ENCODE data around the gene NRSN1. TPM values are rescaled to one million over a fixed set of nuclear protein-coding genes. Genes with fewer than 3 reads are reported as not detected.

The NRSN1 gene
- total RNA-seq, 2 experiments from 2014 or later: not detected

- H3K9me2 ChIP-seq (ENCODE audit: insufficient read depth, low read length): no peaks in the 10 kb centered on the region
- no peak for DNase-seq (ENCODE audit: low spot score)
- H4K20me1 ChIP-seq (ENCODE audit: insufficient read depth, low read length): no peaks in the 10 kb centered on the region
- H2AFZ ChIP-seq (ENCODE audit: low read length): no peak overlapping the region
- H3K4me2 ChIP-seq (ENCODE audit: low read length): no peak overlapping the region
- TF ChIP-seq CTCF (conservative IDR thresholded peaks at IDR 0.05; ENCODE audit: low read length): no peak
- no peak for TF ChIP-seq EZH2phosphoT487 (IDR thresholded peaks at IDR 0.05; ENCODE audit: borderline replicate concordance, low read depth, low read length)
- intact Hi-C loops (cut with micrococcal nuclease; ENCODE audit: unreplicated experiment): no loop called here
- no peaks in the 10 kb centered on the region for H3K79me2 ChIP-seq (ENCODE audit: insufficient read depth, low read depth, low read length)
- no TSS peak for BruUV-seq (replicated peaks)
- ChIA-PET CTCF (ENCODE audit: unreplicated experiment) (no interaction called here), POLR2A (interaction anchor here (0.7 kb wide), 1 partner anchor 19 kb away, joined by 3 read pairs; no protein-coding TSS in a partner anchor)
- no peaks in the 10 kb centered on the region for H3K4me1 ChIP-seq (ENCODE audit: insufficient read depth, low read length, poor library complexity, severe bottlenecking)
- no peaks in the 10 kb centered on the region for H3K36me3 ChIP-seq (ENCODE audit: insufficient read depth, low read length)
- H3K4me3 ChIP-seq (ENCODE audit: low read depth, low read length, poor library complexity, severe bottlenecking): no peak overlapping the region
- H3K27ac ChIP-seq (ENCODE audit: low read depth, low read length, poor library complexity, severe bottlenecking): no peak overlapping the region
- H3K9me3 ChIP-seq (ENCODE audit: low read length): no peaks in the 10 kb centered on the region
These were observed 25.3 kb upstream of the NRSN1 start for GRCh38 chr6:24100770-24101155.

GRCh38 chr6:24105191-24105590 lies 20.8 kb upstream of the NRSN1 start:
- Histone ChIP-seq H3K79me2 (ENCODE audit: insufficient read depth, low read depth, low read length) (no peaks in the 10 kb centered on the region), H4K20me1 (ENCODE audit: insufficient read depth, low read length) (no peaks in the 10 kb centered on the region), H3K9me3 (ENCODE audit: low read length) (no peaks in the 10 kb centered on the region), H3K9me2 (ENCODE audit: insufficient read depth, low read length) (no peaks in the 10 kb centered on the region), H2AFZ (ENCODE audit: low read length) (no peak overlapping the region), H3K4me1 (ENCODE audit: insufficient read depth, low read length, poor library complexity, severe bottlenecking) (no peaks in the 10 kb centered on the region), H3K27ac (ENCODE audit: low read depth, low read length, poor library complexity, severe bottlenecking) (no peak overlapping the region), H3K4me3 (ENCODE audit: low read depth, low read length, poor library complexity, severe bottlenecking) (no peak overlapping the region), H3K4me2 (ENCODE audit: low read length) (no peak overlapping the region), H3K36me3 (ENCODE audit: insufficient read depth, low read length) (no peaks in the 10 kb centered on the region)
- ChIA-PET POLR2A (interaction anchor here (0.6 kb wide), 1 partner anchor 1760 kb away, joined by 3 read pairs; no protein-coding TSS in a partner anchor), CTCF (ENCODE audit: unreplicated experiment) (no interaction called here)
- DNase-seq (ENCODE audit: low spot score): no peak
- TF ChIP-seq CTCF (conservative IDR thresholded peaks at IDR 0.05; ENCODE audit: low read length): no peak
- TF ChIP-seq EZH2phosphoT487 (IDR thresholded peaks at IDR 0.05; ENCODE audit: borderline replicate concordance, low read depth, low read length): no peak
- BruUV-seq (replicated peaks): no TSS peak
- intact Hi-C loops (cut with micrococcal nuclease; ENCODE audit: unreplicated experiment): no loop called here

GRCh38 chr6:24106291-24106690 lies 19.7 kb upstream of the NRSN1 start:
- H3K4me3 ChIP-seq (ENCODE audit: low read depth, low read length, poor library complexity, severe bottlenecking): no peak overlapping the region
- BruUV-seq (replicated peaks): no TSS peak
- H3K36me3 ChIP-seq (ENCODE audit: insufficient read depth, low read length): no peaks in the 10 kb centered on the region
- no peak overlapping the region for H2AFZ ChIP-seq (ENCODE audit: low read length)
- no peak overlapping the region for H3K27ac ChIP-seq (ENCODE audit: low read depth, low read length, poor library complexity, severe bottlenecking)
- no peaks in the 10 kb centered on the region for H3K4me1 ChIP-seq (ENCODE audit: insufficient read depth, low read length, poor library complexity, severe bottlenecking)
- ChIA-PET CTCF (ENCODE audit: unreplicated experiment) (no interaction called here), POLR2A (no interaction called here)
- TF ChIP-seq EZH2phosphoT487 (IDR thresholded peaks at IDR 0.05; ENCODE audit: borderline replicate concordance, low read depth, low read length) (no peak), CTCF (conservative IDR thresholded peaks at IDR 0.05; ENCODE audit: low read length) (no peak)
- H4K20me1 ChIP-seq (ENCODE audit: insufficient read depth, low read length): no peaks in the 10 kb centered on the region
- H3K4me2 ChIP-seq (ENCODE audit: low read length): no peak overlapping the region
- H3K9me3 ChIP-seq (ENCODE audit: low read length): no peaks in the 10 kb centered on the region
- no peak for DNase-seq (ENCODE audit: low spot score)
- H3K9me2 ChIP-seq (ENCODE audit: insufficient read depth, low read length): no peaks in the 10 kb centered on the region
- intact Hi-C loops (cut with micrococcal nuclease; ENCODE audit: unreplicated experiment): no loop called here
- H3K79me2 ChIP-seq (ENCODE audit: insufficient read depth, low read depth, low read length): no peaks in the 10 kb centered on the region

Data from OCI-LY7 (cell line).